Adrenal gland (tissue), 12 donors: ENCODE measurements around the gene NOX3. TPM values are rescaled to one million over a fixed set of nuclear protein-coding genes. Genes with fewer than 3 reads are reported as not detected.
A peak's percentile ranks its signal among the peaks of the same experiment; 100 is the strongest.

Source experiments
- DNase-seq, 7 donors: peaks; one replicate each; pipeline ENCODE4 v3.0.0-alpha.2; 2019 to 2020
- H3K27ac ChIP-seq, 5 donors: fragments of 200-600 bp; sonication (generic) in 4 of 5; 1 replicate in 3 of 5; 2 replicates in 2 of 5; pipeline versions ENCODE4 v1.5.1 to v1.8.0; 2016 to 2020; ENCODE audit warnings: mild to moderate bottlenecking in 1 of 5
- H3K27me3 ChIP-seq: fragments of 200-600 bp; 2 replicates; pipeline ENCODE4 v1.8.0; 2021
- H3K36me3 ChIP-seq, 2 donors: fragments of 200-600 bp; replicated peaks in 1 of 2; 1 replicate in 1 of 2; 2 replicates in 1 of 2; pipeline versions ENCODE4 v1.5.1 to v1.8.0; 2018 to 2022
- H3K4me1 ChIP-seq, 2 donors: fragments of 200-600 bp; replicated peaks in 1 of 2; 1 replicate in 1 of 2; 2 replicates in 1 of 2; pipeline versions ENCODE4 v1.5.1 to v1.8.0; 2018 to 2021
- H3K4me3 ChIP-seq, 4 donors: fragments of 200-600 bp; sonication (generic) in 3 of 4; one replicate each; pipeline ENCODE4 v1.5.1; 2016 to 2018
- H3K9me3 ChIP-seq, 3 donors: fragments of 200-600 bp; sonication (generic) in 1 of 3; replicated peaks in 1 of 3; 1 replicate in 2 of 3; 2 replicates in 1 of 3; pipeline versions ENCODE4 v1.5.1 to v1.8.0; 2016 to 2021
- POLR2A ChIP-seq, 2 donors: fragments of 450-650 bp; IDR thresholded peaks; one replicate each; pipeline ENCODE4 v1.6.1; 2017; ENCODE audit warnings: antibody characterized with exemption in 2 of 2, mild to moderate bottlenecking in 2 of 2, moderate library complexity in 1 of 2
- WGBS, 4 donors: extraction: QIAGEN DNeasy Blood & Tissue Kit in 2 of 4; methylation state at CpG; one replicate each; pipeline versions ENCODE4 v1.1.5 to v1.1.7; 2013 to 2017; 5-methylcytosine and 5-hydroxymethylcytosine counted together
- intact Hi-C, 2 donors: fragments of 100-400 bp; cut with DNase I; formaldehyde crosslinking; loops; one replicate each; pipeline versions ENCODE4 v1.14.1 to v1.15.0; 2022 to 2023
- polyA plus RNA-seq, 3 donors: library from polyadenylated mRNA; stranded (reverse); fragments of 200-250 nt in 2 of 3; fragments of 350-450 nt in 1 of 3; fragmentation: Illumina TruSeq in 1 of 3; extraction: RNeasy Lipid Tissue Mini Kit (QIAGEN cat#74804) in 1 of 3; gene quantifications; one replicate each; pipeline ENCODE4 v1.2.3, GENCODE V29; 2013 to 2014
- total RNA-seq, 9 donors: library from RNA; depleted of rRNA in 4 of 9; stranded (reverse); fragments of >200 nt in 4 of 9; fragments of 120-200 nt in 1 of 9; fragmentation: NEBNext Ultra II Directional in 1 of 9; extraction: Animal tissue kit (Norgen Biotek cat#: 25700) in 1 of 9; gene quantifications; one replicate each; pipeline versions ENCODE4 v1.1.0 to v1.2.4, GENCODE V29; 2013 to 2023
- TF ChIP-seq, protein P1 (sequence below), 6 experiments: fragments of 450-650 bp in 4 of 6; fragments of 200-600 bp in 2 of 6; sonication (generic) in 1 of 6; IDR thresholded peaks; 1 replicate in 5 of 6; 2 replicates in 1 of 6; pipeline versions ENCODE4 v1.5.1 to v1.8.0; 2016 to 2021; ENCODE audit warnings: antibody characterized with exemption in 6 of 6, mild to moderate bottlenecking in 2 of 6, moderate library complexity in 1 of 6
- donor health status: healthy with polysubstance abuse.
- donor health status: Bipolar disorder and iron deficiency.
- donor health status: DM: yes; HTN: yes; CAD: no.
- donor health status: DM: no; HTN: no; CAD: no.
- donor health status: DM: no; HTN: no; CAD: no.
- donor health status: DM: yes; HTN: yes; CAD: no.

NOX3 gene
- total and polyA plus RNA-seq, 12 donors, result 0.11 to 0.24 TPM; not detected in 10

DNA sequence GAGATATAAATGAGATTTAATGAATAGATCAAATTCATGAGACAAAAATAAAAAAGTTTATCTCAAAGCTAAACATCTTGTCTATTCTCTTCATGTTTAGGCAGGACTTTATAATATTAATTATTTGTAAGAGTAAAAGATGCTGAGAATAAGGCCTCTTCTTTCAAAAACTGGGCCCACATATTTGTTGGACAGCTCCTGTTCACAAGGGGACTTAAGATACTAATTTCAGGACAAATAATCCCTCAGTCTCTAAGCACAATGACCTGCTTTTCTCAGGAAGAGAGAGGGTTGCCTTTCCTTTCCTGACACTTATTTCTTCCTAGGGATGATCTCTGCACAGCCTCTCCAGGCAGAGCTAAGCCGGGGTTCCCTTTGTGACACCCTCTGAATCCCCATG is 43.3 kb downstream of the NOX3 start:
- Histone ChIP-seq H3K4me3 (no peak overlapping the region), H3K9me3 (no peaks in the 10 kb centered on the region), H3K27ac (no peak overlapping the region), H3K36me3 (no peaks in the 10 kb centered on the region), H3K27me3 (no peaks in the 10 kb centered on the region), H3K4me1 (peaks cover 0 to 1% of the 10 kb centered on the region in 2 donors)
- 90 to 100% (median 95%) methylated on average over 1 of the region's 1 CpG for WGBS, 4 donors
- DNase-seq, result no peak
- intact Hi-C loops, result no loop called here
- TF ChIP-seq, protein P1, sequence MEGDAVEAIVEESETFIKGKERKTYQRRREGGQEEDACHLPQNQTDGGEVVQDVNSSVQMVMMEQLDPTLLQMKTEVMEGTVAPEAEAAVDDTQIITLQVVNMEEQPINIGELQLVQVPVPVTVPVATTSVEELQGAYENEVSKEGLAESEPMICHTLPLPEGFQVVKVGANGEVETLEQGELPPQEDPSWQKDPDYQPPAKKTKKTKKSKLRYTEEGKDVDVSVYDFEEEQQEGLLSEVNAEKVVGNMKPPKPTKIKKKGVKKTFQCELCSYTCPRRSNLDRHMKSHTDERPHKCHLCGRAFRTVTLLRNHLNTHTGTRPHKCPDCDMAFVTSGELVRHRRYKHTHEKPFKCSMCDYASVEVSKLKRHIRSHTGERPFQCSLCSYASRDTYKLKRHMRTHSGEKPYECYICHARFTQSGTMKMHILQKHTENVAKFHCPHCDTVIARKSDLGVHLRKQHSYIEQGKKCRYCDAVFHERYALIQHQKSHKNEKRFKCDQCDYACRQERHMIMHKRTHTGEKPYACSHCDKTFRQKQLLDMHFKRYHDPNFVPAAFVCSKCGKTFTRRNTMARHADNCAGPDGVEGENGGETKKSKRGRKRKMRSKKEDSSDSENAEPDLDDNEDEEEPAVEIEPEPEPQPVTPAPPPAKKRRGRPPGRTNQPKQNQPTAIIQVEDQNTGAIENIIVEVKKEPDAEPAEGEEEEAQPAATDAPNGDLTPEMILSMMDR (IDR thresholded peaks at IDR 0.05), result no peak
- TF ChIP-seq POLR2A (IDR thresholded peaks at IDR 0.05), result no peak

DNA sequence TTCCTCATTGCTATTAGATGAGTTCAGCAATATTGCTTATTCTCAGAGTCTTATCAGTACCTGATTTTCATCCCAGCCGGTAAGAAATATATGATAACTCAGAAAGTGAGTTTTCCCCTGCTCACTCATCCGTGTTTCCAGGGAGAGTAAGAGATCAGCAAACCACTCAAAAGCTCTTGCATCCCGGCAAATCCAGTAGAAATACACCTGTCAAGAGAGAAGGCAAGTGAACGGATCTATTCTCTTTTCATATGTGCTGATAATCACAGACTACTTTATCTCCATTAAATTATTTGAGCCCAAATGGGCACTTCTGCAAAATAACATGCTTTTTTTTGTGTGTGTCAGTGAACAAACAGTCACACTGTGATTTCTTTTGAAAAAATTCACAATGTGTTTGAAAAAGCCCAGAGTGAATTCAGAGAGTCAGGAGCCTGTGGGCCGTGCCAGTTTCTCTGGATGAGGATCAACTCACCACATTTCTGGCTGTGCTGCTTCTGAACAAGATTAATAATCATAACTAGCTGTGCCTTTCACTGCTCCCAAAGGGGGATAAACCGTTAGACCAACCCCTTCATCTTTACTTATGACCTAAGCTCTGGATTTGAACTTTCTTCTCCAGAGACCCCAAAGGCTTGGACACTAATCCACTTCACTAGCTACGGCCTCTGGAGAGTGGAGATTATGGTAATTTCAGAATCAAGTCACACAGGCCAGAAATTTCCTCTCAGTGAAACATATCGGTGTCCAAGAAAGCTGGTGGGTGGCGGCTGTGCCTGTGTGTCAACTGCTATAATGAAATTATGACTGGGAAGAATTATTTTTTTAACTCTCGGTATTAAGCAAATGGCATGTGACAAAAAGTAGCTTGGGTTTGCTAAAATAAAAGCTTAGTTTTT is 44.2 kb downstream of the NOX3 start:
- Histone ChIP-seq H3K4me3 (no peak overlapping the region), H3K4me1 (no peaks in the 10 kb centered on the region), H3K27me3 (no peaks in the 10 kb centered on the region), H3K36me3 (no peaks in the 10 kb centered on the region), H3K9me3 (no peaks in the 10 kb centered on the region), H3K27ac (peak overlapping the region in 1 of 5 donors; percentile 42)
- no peak for DNase-seq
- intact Hi-C loops, result no loop called here
- 77 to 87% (median 82%) methylated on average over 10 of the region's 10 CpGs for WGBS, 4 donors
- TF ChIP-seq POLR2A (IDR thresholded peaks at IDR 0.05), result no peak
- TF ChIP-seq, protein P1 (IDR thresholded peaks at IDR 0.05), result no peak

DNA sequence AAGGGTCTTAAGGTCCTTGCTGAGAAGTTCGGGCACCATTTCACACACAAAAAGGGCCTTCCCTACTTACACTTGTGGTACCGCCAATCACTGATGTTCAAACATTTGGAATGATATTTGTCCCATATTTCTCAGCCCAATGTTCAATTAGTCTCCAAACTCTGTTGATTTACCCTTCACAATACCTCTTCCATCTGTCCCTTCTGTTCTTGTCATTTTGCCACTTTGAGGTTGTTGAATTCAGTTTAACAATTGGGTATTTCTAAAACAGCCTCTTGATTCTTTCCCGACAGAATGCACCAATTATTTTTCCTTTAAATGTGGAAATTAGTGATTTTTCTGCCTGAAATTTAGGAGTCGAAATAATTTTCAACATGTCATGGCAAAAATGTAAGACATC is 46.2 kb downstream of the NOX3 start:
- Histone ChIP-seq H3K4me3 (no peak overlapping the region), H3K4me1 (no peaks in the 10 kb centered on the region), H3K27me3 (no peaks in the 10 kb centered on the region), H3K9me3 (no peaks in the 10 kb centered on the region), H3K36me3 (no peaks in the 10 kb centered on the region), H3K27ac (no peak overlapping the region)
- no peak for TF ChIP-seq POLR2A (IDR thresholded peaks at IDR 0.05)
- TF ChIP-seq, protein P1 (IDR thresholded peaks at IDR 0.05), result no peak
- no peak for DNase-seq
- intact Hi-C loops, result no loop called here
- WGBS, 4 donors, result 81 to 96% (median 93%) methylated on average over 4 of the region's 4 CpGs

- Histone ChIP-seq H3K9me3 (no peaks in the 10 kb centered on the region), H3K4me3 (no peak overlapping the region), H3K27me3 (no peaks in the 10 kb centered on the region), H3K27ac (no peak overlapping the region), H3K36me3 (no peaks in the 10 kb centered on the region), H3K4me1 (no peaks in the 10 kb centered on the region)
- no peak for DNase-seq
- intact Hi-C loops, result no loop called here
- TF ChIP-seq, protein P1 (IDR thresholded peaks at IDR 0.05), result no peak
- 85 to 91% (median 89%) methylated on average over 9 of the region's 9 CpGs for WGBS, 4 donors
Measured at GRCh38 chr6:155408981-155409380, 46.7 kb downstream of the NOX3 start.
